Naive thymus-derived CD4-positive, alpha-beta T cell (primary cell): Measurements from ENCODE around the gene ATP6V1B1. TPM values are rescaled to one million over a fixed set of nuclear protein-coding genes. Genes with fewer than 3 reads are reported as not detected.

Experiments
- ATAC-seq: fragments of 150-1000 bp; cut with Tn5 transposase; 2 replicates; pipeline ENCODE4 v1.10.0; 2021; ENCODE audit warnings: mild to moderate bottlenecking, moderate library complexity
- CTCF ChIA-PET: fragments of 350-600 bp; sonication (Branson Sonifier 250); formaldehyde crosslinking; loops from one replicate; lab custom pipeline; 2021; ENCODE audit warnings: antibody characterized with exemption; lab: Charles Lee
- POLR2A ChIA-PET: fragments of 350-600 bp; sonication (Branson Sonifier 250); formaldehyde crosslinking; loops from one replicate; lab custom pipeline; 2021; ENCODE audit warnings: antibody characterized with exemption, inconsistent platforms; lab: Charles Lee
- DNase-seq, 9 donors: peaks; one replicate each; pipeline versions ENCODE4 v3.0.0 to v3.0.0-alpha.2; 2020 to 2022; ENCODE audit warnings: mixed read lengths in 1 of 9
- H3K27ac ChIP-seq: one replicate; pipeline ENCODE4 v1.7.0; 2013; ENCODE audit warnings: mild to moderate bottlenecking, low read depth, low read length, moderate library complexity
- H3K27me3 ChIP-seq, 2 donors: one replicate each; pipeline ENCODE4 v1.7.0; 2013; ENCODE audit warnings: low read length in 2 of 2, mild to moderate bottlenecking in 2 of 2, moderate library complexity in 2 of 2; ENCODE audit not compliant: control insufficient read depth in 2 of 2, insufficient read depth in 2 of 2
- H3K36me3 ChIP-seq, 3 experiments: 1 replicate in 2 of 3; 2 replicates in 1 of 3; pipeline ENCODE4 v1.7.0; 2013; ENCODE audit warnings: low read length in 3 of 3, mild to moderate bottlenecking in 3 of 3, moderate library complexity in 1 of 3; ENCODE audit not compliant: insufficient read depth in 3 of 3, control insufficient read depth in 2 of 3
- H3K4me1 ChIP-seq, 2 donors: one replicate each; pipeline ENCODE4 v1.7.0; 2013; ENCODE audit warnings: low read length in 2 of 2, mild to moderate bottlenecking in 2 of 2, moderate library complexity in 1 of 2; ENCODE audit not compliant: control insufficient read depth in 2 of 2, insufficient read depth in 2 of 2
- H3K4me3 ChIP-seq: 2 replicates; pipeline ENCODE4 v1.7.0; 2013; ENCODE audit warnings: mild to moderate bottlenecking, low read length
- H3K9me3 ChIP-seq, 3 experiments: 1 replicate in 2 of 3; 2 replicates in 1 of 3; pipeline ENCODE4 v1.7.0; 2013; ENCODE audit warnings: low read length in 3 of 3; ENCODE audit not compliant: control insufficient read depth in 2 of 3
- H3K27ac Mint-ChIP-seq, 9 donors: one replicate each; pipeline ENCODE4 v1.8.0; 2020 to 2022; ENCODE audit warnings: mixed read lengths in 9 of 9, mild to moderate bottlenecking in 8 of 9, moderate library complexity in 5 of 9, inconsistent platforms in 2 of 9
- H3K27me3 Mint-ChIP-seq, 5 donors: one replicate each; pipeline ENCODE4 v1.8.0; 2021 to 2022; ENCODE audit warnings: mixed read lengths in 5 of 5, mild to moderate bottlenecking in 1 of 5
- H3K36me3 Mint-ChIP-seq, 5 donors: one replicate each; pipeline ENCODE4 v1.8.0; 2020 to 2022; ENCODE audit warnings: mixed read lengths in 5 of 5, mild to moderate bottlenecking in 3 of 5, inconsistent platforms in 1 of 5
- H3K4me1 Mint-ChIP-seq, 7 donors: one replicate each; pipeline ENCODE4 v1.8.0; 2020 to 2022; ENCODE audit warnings: mixed read lengths in 7 of 7, mild to moderate bottlenecking in 3 of 7, inconsistent platforms in 1 of 7
- H3K4me3 Mint-ChIP-seq, 10 donors: one replicate each; pipeline ENCODE4 v1.8.0; 2020 to 2022; ENCODE audit warnings: mild to moderate bottlenecking in 10 of 10, mixed read lengths in 10 of 10, moderate library complexity in 6 of 10, inconsistent platforms in 2 of 10
- H3K9me3 Mint-ChIP-seq, 11 donors: one replicate each; pipeline ENCODE4 v1.8.0; 2020 to 2022; ENCODE audit warnings: mixed read lengths in 11 of 11, mild to moderate bottlenecking in 4 of 11, inconsistent platforms in 1 of 11, moderate library complexity in 1 of 11
- intact Hi-C, 2 donors: fragments of 100-400 bp; cut with micrococcal nuclease; formaldehyde crosslinking; loops; one replicate each; pipeline ENCODE4 v1.15.1; 2023
- polyA plus RNA-seq, 2 donors: library from polyadenylated mRNA; unstranded; fragments of 300-500 nt; fragmentation: Illumina TruSeq; gene quantifications; one replicate each; pipeline ENCODE4 v1.2.3, GENCODE V29; 2021
- total RNA-seq, 6 experiments: library from RNA in 5 of 6; stranded (reverse) in 5 of 6; gene quantifications; 1 replicate in 5 of 6; 2 replicates in 1 of 6; pipeline ENCODE4 v1.2.3 and lab custom pipeline; 2021 to 2026

ATP6V1B1 gene
- total and polyA plus RNA-seq, 7 experiments from 2014 or later, result not detected

- H3K27me3 Mint-ChIP-seq, result peaks cover 87 to 96% (median 88%) of the 10 kb centered on the region in 5 donors
- H3K4me3 ChIP-seq, result no peak overlapping the region
- no peak overlapping the region for H3K4me3 Mint-ChIP-seq
- intact Hi-C loops, result no loop called here
- ATAC-seq (no peak), DNase-seq (no peak)
- no peaks in the 10 kb centered on the region for H3K36me3 ChIP-seq
- peaks cover 0 to 8% of the 10 kb centered on the region in 2 donors for H3K4me1 ChIP-seq
- no peak overlapping the region for H3K27ac ChIP-seq
- H3K4me1 Mint-ChIP-seq, result peaks cover 7 to 23% (median 17%) of the 10 kb centered on the region in 7 donors
- no peaks in the 10 kb centered on the region for H3K9me3 ChIP-seq
- peaks cover 3 to 23% of the 10 kb centered on the region in 2 donors for H3K27me3 ChIP-seq
- H3K27ac Mint-ChIP-seq, result peak overlapping the region in 1 of 9 donors; percentile 76
- peaks cover 0 to 6% (median 0%) of the 10 kb centered on the region in 5 donors for H3K36me3 Mint-ChIP-seq
- POLR2A ChIA-PET, result interaction anchor here (0.7 kb wide), 1 partner anchor 40 kb away, joined by 3 read pairs; no protein-coding TSS in a partner anchor
- peaks cover 0 to 3% (median 0%) of the 10 kb centered on the region in 11 donors for H3K9me3 Mint-ChIP-seq
- CTCF ChIA-PET, result interaction anchor here (0.6 kb wide), 1 partner anchor 1918 kb away, joined by 3 read pairs; no protein-coding TSS in a partner anchor
Observed at GRCh38 chr2:70894765-70895164, 40.9 kb upstream of the ATP6V1B1 start.

GRCh38 chr2:70895249-70895648, 40.5 kb upstream of the ATP6V1B1 start:
- Mint-ChIP-seq H3K27ac (no peak overlapping the region), H3K4me1 (peaks cover 12 to 28% (median 21%) of the 10 kb centered on the region in 7 donors), H3K4me3 (no peak overlapping the region), H3K27me3 (peaks cover 88 to 95% (median 90%) of the 10 kb centered on the region in 5 donors), H3K36me3 (peaks cover 0 to 6% (median 0%) of the 10 kb centered on the region in 5 donors), H3K9me3 (peaks cover 0 to 3% (median 0%) of the 10 kb centered on the region in 11 donors)
- Histone ChIP-seq H3K27me3 (peaks cover 3 to 23% of the 10 kb centered on the region in 2 donors), H3K4me1 (peaks cover 0 to 9% of the 10 kb centered on the region in 2 donors), H3K4me3 (no peak overlapping the region), H3K36me3 (no peaks in the 10 kb centered on the region), H3K9me3 (no peaks in the 10 kb centered on the region), H3K27ac (no peak overlapping the region)
- POLR2A ChIA-PET, result interaction anchor here (0.7 kb wide), 1 partner anchor 40 kb away, joined by 3 read pairs; no protein-coding TSS in a partner anchor
- ATAC-seq, result no peak
- no peak for DNase-seq
- CTCF ChIA-PET, result interaction anchor here (0.6 kb wide), 1 partner anchor 1919 kb away, joined by 3 read pairs; no protein-coding TSS in a partner anchor
- intact Hi-C loops, result no loop called here

GRCh38 chr2:70895998-70896764, 39.5 kb upstream of the ATP6V1B1 start:
- POLR2A ChIA-PET, result no interaction called here
- Mint-ChIP-seq H3K9me3 (peaks cover 0 to 3% (median 0%) of the 10 kb centered on the region in 11 donors), H3K27me3 (peaks cover 85 to 92% (median 87%) of the 10 kb centered on the region in 5 donors), H3K4me1 (peaks cover 15 to 33% (median 26%) of the 10 kb centered on the region in 7 donors), H3K27ac (no peak overlapping the region), H3K4me3 (no peak overlapping the region), H3K36me3 (peaks cover 0 to 6% (median 0%) of the 10 kb centered on the region in 5 donors)
- DNase-seq, result no peak
- intact Hi-C loops, result no loop called here
- CTCF ChIA-PET, result no interaction called here
- no peak overlapping the region for H3K27ac ChIP-seq
- H3K27me3 ChIP-seq, result peaks cover 3 to 28% of the 10 kb centered on the region in 2 donors
- H3K36me3 ChIP-seq, result no peaks in the 10 kb centered on the region
- peaks cover 0 to 14% of the 10 kb centered on the region in 2 donors for H3K4me1 ChIP-seq
- H3K9me3 ChIP-seq, result no peaks in the 10 kb centered on the region
- H3K4me3 ChIP-seq, result no peak overlapping the region
- no peak for ATAC-seq

- no peak overlapping the region for H3K27ac Mint-ChIP-seq
- Histone ChIP-seq H3K27ac (no peak overlapping the region), H3K27me3 (peaks cover 3 to 25% of the 10 kb centered on the region in 2 donors), H3K9me3 (no peaks in the 10 kb centered on the region), H3K4me1 (peaks cover 0 to 14% of the 10 kb centered on the region in 2 donors), H3K4me3 (no peak overlapping the region), H3K36me3 (no peaks in the 10 kb centered on the region)
- DNase-seq, result no peak
- intact Hi-C loops, result no loop called here
- H3K4me1 Mint-ChIP-seq, result peaks cover 19 to 38% (median 26%) of the 10 kb centered on the region in 7 donors
- peak overlapping the region in 1 of 10 donors; percentile 33 for H3K4me3 Mint-ChIP-seq
- ChIA-PET POLR2A (no interaction called here), CTCF (no interaction called here)
- H3K9me3 Mint-ChIP-seq, result peaks cover 0 to 3% (median 0%) of the 10 kb centered on the region in 11 donors
- H3K27me3 Mint-ChIP-seq, result peaks cover 82 to 91% (median 87%) of the 10 kb centered on the region in 5 donors
- ATAC-seq, result no peak
- H3K36me3 Mint-ChIP-seq, result peaks cover 0 to 6% (median 0%) of the 10 kb centered on the region in 5 donors
Observed at GRCh38 chr2:70896765-70897202, 38.9 kb upstream of the ATP6V1B1 start.

GRCh38 chr2:70897203-70897976, 38.3 kb upstream of the ATP6V1B1 start:
- ChIA-PET POLR2A (no interaction called here), CTCF (no interaction called here)
- Mint-ChIP-seq H3K4me1 (peaks cover 19 to 44% (median 33%) of the 10 kb centered on the region in 7 donors), H3K9me3 (peaks cover 0 to 3% (median 0%) of the 10 kb centered on the region in 11 donors), H3K27me3 (peaks cover 83 to 91% (median 87%) of the 10 kb centered on the region in 5 donors), H3K36me3 (peaks cover 0 to 6% (median 0%) of the 10 kb centered on the region in 5 donors), H3K4me3 (peak overlapping the region in 1 of 10 donors; percentile 33), H3K27ac (no peak overlapping the region)
- ATAC-seq (no peak), DNase-seq (no peak)
- Histone ChIP-seq H3K4me1 (peaks cover 0 to 14% of the 10 kb centered on the region in 2 donors), H3K27me3 (peaks cover 3 to 23% of the 10 kb centered on the region in 2 donors), H3K27ac (no peak overlapping the region), H3K9me3 (no peaks in the 10 kb centered on the region), H3K36me3 (no peaks in the 10 kb centered on the region), H3K4me3 (no peak overlapping the region)
- intact Hi-C loops, result no loop called here

GRCh38 chr2:70897977-70898226, 37.8 kb upstream of the ATP6V1B1 start:
- ChIA-PET CTCF (no interaction called here), POLR2A (no interaction called here)
- Mint-ChIP-seq H3K4me1 (peaks cover 19 to 46% (median 34%) of the 10 kb centered on the region in 7 donors), H3K4me3 (no peak overlapping the region), H3K27ac (no peak overlapping the region), H3K27me3 (peaks cover 84 to 92% (median 90%) of the 10 kb centered on the region in 5 donors), H3K9me3 (peaks cover 0 to 3% (median 0%) of the 10 kb centered on the region in 11 donors), H3K36me3 (peaks cover 0 to 6% (median 0%) of the 10 kb centered on the region in 5 donors)
- no peak overlapping the region for H3K4me3 ChIP-seq
- no peak for ATAC-seq
- H3K4me1 ChIP-seq, result peaks cover 0 to 14% of the 10 kb centered on the region in 2 donors
- H3K9me3 ChIP-seq, result no peaks in the 10 kb centered on the region
- H3K27me3 ChIP-seq, result peaks cover 3 to 23% of the 10 kb centered on the region in 2 donors
- no peak for DNase-seq
- no peaks in the 10 kb centered on the region for H3K36me3 ChIP-seq
- intact Hi-C loops, result no loop called here
- H3K27ac ChIP-seq, result no peak overlapping the region
